CD1c-positive myeloid dendritic cell (primary cell): ENCODE data around the gene SMCHD1.
A peak's percentile ranks its signal among the peaks of the same experiment; 100 is the strongest.
"Not testable (repeated sequence)": the region's sequence is repeated elsewhere in the genome, so short reads cannot be mapped to it uniquely, and the experiment has no call there.

ENCODE experiments used
- DNase-seq: peaks from one replicate; pipeline ENCODE4 v3.0.0-alpha.2; 2016; ENCODE audit errors: extremely low spot score

Gene SMCHD1

DNA sequence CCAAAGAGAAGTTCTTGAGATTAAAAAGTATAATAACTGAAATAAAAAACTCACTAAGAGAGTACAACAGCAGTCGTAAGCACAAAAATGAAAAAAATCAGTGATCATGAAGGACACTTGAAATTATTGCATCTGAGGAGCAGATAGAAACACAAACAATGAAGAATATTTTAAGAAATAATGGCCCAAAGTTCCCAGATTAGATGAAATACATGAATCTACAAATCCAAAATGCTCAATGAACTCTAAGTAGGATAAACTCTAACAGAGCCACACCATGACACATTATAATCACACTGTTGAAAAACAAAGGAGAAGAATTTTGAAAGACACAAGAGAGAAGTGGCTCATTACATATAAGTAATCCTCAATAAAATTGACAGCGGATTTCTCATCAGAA, 159.4 kb downstream of the SMCHD1 start:
- DNase-seq: no peak

DNA sequence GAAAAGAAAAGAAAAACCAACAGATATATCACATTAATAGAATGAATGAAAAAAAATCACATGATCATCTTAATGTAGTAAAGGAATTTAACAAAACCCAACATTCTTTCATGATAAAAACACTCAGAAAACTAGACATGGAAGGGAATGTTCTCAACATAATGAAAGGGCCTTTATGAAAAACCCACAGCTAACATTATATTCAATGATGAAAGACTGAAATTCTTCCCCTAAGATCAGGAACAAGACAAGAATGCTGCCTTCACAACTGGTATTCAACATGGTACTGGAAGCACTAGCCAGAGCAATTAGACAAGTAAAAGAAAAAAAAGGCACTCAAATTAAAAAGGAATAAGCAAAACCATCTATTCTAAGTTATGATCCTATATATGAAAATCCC, 162.8 kb downstream of the SMCHD1 start:
- no peak for DNase-seq

DNA sequence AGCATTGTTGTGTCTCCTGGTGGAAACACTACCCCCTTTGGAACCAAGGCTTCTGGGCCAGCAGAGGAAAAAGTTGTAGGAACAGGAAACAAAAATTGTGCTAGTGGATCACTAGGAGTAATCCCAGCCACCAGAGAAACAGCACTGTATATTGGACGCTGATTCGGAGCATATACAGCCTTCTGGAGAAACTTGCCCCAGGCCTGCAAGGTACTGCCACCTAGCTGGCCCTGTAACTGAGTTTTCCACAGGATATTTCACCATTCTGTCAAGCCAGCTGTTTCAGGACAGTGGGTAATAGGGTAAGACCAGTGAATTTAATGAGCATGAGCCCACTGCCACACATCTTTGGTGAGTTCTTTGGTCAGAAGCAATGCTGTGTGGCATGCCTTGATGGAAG, 166.2 kb downstream of the SMCHD1 start:
- DNase-seq: no peak

DNA sequence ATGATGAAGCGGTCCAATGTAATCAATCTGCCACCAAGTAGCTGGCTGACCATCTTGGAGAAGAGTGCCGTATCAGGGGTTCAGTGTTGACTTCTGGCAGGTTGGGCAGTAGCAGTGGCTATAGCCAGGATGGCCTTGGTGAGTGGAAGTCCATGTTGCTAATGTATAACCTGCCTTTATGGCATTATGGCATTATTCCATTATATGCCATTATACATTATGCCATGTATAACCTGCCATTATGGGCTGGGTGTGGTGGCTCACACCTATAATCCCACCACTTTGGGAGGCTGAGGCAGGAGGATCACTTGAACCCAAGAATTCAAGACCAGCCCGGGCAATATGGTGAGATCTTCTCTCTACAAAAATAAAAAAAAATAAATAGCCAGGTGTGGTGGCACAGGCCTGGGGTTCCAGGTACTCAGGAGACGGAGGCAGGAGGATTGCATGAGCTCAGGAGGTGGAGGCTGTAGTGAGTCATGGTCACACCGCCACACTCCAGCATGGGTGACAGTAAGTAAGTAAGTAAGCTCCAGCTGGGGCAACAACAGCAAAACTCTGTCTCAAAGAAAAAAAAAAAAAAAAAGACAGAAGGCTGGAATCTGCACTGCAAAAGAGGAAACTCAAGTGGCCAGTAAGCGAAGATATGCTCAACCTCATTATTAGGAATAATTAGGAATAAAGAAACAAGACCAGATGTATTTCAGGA, 166.8 kb downstream of the SMCHD1 start:
- no peak for DNase-seq

DNA sequence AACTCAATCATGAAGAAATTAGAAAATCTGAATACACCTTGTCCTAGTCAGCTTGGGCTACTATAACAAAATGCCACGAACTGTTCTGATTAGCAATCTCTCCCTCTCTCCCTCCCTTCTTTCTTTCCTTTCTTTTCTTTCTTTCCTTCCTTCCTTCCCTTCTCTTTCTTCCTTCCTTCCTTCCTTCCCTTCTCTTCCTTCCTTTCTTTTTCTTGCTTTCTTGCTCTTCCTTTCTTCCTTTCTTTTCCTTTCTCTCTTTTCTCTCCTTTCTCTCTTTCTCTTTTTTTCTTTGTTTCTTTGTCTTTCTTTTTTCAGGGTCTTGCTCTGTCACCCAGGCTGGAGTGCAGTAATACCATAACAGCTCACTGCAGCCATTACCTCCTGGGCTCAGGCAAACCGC, 167.7 kb downstream of the SMCHD1 start:
- DNase-seq: no peak

DNA sequence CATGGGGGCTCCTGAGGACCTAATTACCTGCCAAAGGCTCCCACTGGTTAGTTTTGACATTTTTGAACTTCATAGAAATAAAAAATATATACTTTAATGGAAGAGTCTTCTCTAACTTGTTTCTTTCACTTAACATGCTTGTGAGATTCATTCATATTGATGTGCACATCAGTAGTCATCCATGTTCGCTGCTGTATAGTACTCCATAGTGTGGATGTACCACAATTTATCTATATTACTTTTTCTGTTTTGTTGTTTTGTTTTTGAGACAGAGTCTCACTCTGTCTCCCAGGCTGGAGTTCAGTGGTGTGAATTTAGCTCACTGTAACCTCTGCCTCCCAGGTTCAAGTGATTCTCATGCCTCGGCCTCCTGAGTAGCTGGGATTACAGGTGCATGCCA, 168.4 kb downstream of the SMCHD1 start:
- DNase-seq: no peak

DNA sequence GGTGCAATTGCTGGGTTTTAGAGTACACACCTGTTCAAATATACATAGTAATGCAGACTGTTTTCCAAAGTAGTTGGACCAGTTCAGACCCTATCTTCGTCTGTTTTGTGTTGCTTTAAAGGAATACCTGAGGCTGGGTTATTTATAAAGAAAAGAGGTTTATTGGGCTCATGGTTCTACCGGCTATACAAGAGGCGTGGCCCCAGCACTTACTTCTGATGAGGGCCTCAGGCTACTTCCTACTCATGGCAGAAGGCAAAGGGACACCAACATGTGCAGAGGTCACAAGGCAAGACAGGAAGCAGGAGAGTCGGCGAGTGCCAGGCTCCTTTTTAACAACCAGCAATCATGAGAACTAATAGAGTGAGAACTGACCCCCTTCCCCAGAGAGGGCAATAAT, 169.3 kb downstream of the SMCHD1 start:
- DNase-seq: no peak

DNA sequence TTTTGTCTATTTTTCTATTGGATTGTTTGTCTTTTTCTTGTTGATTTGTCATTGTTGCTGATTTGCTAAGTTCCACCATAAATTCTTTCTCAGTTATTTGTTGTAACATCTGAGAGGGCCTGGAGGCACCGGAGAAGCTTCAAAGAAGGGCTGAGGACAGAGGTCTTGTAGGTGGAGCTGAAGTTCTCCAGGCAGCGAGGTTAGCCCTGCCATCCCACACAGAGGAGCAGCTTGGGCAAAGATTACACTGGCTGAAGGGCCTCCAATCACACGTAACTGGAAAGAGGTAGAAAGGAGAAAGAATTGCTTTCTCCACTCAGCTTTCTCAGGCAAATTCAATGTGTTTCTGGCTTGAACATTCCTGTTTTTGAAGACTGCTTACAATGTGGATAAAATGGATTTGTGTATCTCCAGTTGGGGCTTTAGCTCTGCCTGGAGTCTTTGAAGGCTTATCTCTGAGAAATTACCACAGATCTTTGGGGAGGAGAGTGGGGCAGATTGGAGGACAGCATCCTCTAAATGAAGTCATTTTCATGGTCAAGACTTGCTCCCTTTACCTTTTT, 170.2 kb downstream of the SMCHD1 start:
- DNase-seq: no peak

DNA sequence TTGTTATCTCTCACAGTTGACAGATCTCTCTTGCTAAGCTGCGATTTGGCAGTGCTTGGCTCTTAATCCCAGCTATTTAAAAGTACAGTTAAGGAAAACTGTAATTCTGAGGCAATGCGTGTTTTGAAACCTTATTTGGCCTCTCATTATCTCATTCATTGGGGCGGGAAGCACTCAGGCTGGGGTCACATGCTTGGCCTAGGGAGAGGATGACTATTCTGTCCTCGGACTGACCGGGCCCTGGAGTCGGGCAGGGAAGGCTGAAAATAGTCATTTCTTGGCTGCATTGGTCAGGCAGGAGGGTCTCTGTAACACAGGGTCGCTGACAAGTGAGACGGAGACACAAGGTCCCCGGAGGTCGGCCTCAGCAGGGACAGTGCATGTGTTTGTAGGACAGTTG, 171.1 kb downstream of the SMCHD1 start:
- no peak for DNase-seq

DNA sequence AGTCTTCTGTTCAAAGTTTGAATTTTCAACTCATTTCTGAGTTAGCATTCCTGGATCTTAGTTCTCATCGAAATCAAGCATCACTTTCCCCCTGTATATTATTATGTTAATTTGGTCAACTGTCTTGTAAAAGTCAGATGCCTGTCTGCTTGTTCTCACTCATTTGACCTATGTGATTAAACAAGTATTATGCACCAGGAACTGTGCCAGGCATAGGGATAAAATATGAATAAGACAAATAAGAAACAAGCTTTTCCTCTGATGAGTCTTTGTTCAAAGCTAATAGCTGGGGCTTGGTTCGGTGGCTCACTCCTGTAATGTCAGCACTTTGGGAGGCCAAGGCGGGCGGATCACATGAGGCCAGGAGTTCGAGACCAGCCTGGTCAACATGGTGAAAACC, 171.5 kb downstream of the SMCHD1 start:
- DNase-seq: no peak

DNA sequence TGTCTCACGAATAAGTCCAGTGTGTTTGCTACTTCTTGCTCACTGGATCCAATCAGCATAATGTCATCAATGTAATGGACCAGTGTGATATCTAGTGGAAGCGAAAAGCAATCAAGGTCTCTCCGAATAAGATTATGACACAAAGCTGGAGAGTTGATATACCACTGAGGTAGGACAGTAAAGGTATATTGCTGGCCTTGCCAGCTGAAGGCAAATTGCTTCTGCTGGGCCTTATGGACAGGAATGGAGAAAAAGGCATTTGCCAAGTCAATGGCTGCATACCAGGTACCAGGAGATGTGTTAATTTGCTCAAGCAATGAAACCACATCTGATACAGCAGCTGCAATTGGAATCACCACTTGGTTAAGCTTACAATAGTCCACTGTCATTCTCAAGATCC, 180.6 kb downstream of the SMCHD1 start:
- DNase-seq: not testable (repeated sequence)

DNA sequence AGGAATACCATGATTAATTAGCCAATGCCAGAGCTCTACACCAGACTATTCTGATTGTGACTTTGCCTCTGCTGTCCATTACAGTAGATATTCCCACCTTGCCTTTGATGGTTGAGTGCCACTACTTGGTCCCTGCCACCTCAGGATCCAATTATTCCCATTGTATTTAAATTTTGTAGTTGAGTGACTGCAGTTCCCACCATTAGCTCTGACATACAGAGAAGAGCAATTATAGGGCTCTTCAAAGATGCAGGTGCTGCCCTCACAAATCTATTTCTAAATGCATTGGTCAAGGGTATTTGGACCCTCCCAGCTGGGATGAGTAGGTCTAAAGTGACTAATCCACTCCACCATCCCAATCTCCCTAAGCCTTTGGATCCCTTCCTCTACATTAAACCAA, 181.8 kb downstream of the SMCHD1 start:
- DNase-seq: not testable (repeated sequence)

DNA sequence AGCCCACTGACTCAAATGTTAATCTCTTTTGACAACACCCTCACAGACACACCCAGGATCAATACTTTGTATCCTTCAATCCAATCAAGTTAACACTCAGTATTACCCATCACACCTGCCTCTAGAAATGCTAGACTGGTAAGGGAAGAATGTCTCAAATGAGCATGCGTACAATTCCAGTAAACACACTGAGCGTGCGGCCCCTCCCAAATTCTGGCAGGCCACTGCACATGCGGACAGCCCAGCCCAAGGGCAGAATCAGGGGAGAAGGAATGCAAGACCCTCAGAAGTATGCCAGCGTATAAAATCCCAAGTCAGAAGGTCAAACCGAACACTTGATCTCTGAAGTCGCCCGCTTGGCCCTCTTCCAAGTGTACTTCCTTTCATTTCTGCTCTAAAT, 183.7 kb downstream of the SMCHD1 start:
- DNase-seq: no peak

DNA sequence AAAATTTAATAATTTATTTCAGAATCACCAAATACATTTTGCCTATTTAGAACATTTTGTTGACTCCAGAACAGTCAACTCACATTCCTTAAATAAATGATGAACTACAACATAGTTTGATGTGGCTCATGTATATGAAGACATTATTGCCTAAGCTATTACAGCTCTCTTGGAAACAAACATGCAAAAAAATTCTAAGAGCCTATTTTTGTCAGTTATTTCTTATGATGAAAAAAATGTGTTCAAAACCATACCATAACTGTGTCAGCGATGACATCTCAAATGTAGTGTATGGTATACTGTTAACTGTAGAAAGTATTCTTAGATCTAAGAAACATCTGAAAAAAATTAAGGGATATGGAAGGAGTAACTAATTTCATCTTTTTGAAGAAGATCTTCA, 185.0 kb downstream of the SMCHD1 start:
- no peak for DNase-seq

DNA sequence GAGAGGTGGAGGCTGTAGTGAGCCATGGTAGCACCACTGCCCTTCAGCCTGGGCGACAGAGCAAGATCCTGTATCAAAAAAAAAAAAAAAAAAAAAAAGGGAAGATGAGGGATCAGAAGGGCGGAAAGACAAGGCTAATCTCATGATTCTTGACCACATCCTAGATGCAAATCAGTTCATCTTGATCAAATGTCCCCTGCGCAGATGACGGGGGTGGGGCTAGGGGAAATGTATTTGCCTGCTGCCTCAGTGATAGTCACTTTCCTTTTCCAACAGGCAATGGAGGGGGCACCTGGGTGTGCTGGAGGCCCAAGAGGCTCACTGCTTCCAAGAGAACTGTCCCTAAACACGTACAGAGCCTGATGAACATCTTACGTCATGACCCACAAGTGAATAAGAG, 187.6 kb downstream of the SMCHD1 start:
- DNase-seq: peak; percentile 59

DNA sequence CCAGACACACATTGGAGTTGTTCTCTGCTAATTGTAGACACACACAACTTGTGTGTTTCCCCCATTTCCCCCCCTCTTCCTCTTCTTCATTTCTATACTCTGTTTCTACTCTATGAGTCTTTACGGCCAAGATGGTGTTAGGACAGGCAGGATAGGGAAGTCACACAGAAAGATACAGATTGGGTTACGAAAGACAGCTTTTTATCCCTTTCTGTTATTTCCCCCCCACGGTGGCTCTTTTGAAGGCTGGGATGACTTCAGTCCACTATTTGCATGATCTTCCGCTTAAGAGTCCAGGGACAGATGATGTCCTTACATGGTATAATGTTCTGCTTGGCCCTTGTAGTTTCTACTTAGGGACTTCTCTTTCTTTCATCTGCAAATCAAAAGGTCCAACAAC, 189.6 kb downstream of the SMCHD1 start:
- peak; percentile 92 for DNase-seq

DNA sequence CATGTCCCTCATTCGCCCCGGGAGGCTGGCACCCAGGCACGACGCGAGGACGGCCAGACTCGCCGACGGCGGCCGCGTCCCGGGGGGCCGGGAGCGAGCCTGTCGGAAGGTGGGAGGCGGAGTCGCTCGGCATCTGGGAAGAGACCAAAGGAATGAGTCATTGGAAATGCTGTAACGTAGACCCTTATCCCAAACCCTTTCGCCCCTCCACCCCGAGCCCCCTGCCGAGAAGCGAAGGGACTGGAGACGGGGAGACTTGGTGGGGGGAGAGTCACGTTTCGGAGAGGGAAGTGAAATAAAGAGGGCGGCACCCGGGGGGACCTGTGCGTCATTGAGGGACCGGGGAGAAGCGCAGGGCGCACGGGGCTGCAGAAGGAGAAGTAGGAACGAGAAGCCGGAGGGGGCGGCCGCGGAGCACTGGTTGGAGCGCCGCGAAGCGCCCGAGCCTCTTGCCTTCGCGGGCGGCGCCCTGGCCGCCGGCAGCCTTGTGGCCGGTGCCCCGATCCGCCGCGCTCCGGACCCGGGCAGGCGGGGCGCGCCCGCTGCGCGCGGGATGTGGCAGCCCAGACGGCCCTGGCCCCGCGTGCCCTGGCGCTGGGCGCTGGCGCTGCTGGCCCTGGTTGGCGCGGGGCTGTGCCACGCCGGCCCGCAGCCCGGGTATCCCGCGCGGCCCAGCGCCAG, 191.2 kb downstream of the SMCHD1 start, which contains the start of gene EMILIN2:
Gene EMILIN2 (plus strand): TSS at position 371 of the 681 bp plus-strand sequence. CDS start 183 bp downstream, at position 554.
- DNase-seq: peak; percentile 95

DNA sequence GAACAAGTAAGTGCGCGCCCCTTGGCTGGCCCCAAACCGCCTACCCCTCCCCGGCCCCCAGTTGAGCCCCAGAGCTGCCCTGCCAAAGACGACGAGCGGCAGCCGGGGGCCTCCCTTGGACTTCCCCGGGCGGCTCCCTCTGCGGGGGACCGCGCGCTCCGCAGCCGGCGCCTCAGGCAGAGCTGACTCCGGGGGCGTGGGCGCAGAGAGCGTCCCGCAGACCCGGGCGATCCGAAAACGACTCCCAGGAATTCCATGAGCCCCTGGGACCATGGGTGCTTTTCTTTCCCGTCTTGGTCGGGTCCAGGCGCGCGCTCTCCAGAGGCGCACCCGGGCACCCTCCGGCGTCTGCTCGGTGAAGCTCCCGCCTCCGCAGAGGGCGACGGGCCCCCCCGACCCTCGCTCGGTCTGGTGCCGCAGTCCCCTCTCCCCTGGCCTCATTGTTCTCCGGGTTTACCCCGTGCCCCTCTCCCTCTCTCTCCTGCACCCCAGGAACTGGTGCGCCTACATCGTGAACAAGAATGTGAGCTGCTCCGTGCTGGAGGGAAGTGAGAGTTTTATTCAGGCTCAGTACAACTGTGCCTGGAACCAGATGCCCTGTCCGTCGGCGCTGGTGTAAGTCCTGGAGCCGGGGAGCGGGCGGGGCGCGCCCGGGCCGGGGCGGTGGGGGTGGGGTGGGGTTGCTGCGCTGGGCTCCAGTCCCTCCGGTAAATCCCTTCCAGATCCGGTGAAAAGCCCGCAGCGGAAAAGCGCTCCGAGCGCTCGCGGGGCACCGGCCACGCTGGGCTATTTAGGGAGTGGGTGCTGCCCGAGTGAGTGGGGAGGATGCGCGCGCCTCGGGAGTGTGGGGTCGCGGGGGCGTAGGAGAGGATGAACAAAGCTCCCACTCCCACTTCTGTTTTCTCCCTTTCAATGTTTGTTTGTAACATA, 192.1 kb downstream of the SMCHD1 start:
- peak; percentile 67 for DNase-seq

DNA sequence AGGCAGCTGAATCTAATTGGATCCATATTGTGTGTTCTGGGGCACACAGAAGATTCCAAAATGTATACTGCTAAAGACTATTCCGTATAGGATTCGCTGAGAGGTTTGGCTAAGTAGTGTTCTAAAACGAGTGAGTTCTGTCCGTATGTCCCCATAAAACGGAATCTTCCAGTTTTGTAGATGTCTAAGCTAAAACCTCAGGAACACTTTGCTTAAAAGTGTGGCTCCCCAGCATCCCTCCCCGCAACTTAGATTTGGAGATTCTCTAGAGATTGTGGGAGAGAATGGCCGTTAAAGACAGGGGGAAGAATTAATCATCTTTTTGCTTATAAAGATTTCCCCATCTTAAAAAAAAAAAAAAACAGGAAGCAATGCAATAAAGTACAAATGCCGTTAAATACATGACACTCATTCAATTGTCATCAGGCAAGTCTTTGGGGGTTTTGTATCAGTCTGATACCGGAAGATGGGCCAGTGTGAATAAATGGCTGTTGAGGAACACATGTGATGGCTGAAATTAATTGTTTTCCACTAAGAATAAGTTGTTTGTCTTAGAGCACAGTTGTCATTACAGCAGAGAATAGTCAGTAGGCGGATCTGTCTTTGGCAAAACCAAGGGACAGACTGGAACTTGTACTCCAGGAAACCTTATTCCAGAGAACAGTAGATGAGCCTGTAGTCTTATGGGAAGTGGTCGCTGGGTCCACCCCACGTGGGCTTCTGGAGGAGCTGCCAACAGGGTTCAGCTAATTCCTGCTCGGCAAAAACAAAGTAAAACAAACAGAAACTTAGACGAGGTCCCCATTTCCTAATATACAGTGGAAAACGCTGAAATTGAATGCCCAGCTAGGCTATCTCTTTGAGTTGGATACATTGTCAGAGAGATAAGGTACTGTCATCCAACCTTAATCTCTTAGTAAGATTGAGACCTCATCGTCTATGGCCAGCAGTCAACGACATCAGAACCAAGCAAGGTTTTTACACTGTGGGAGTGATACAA, 193.0 kb downstream of the SMCHD1 start:
- peak; percentile 65 for DNase-seq

DNA sequence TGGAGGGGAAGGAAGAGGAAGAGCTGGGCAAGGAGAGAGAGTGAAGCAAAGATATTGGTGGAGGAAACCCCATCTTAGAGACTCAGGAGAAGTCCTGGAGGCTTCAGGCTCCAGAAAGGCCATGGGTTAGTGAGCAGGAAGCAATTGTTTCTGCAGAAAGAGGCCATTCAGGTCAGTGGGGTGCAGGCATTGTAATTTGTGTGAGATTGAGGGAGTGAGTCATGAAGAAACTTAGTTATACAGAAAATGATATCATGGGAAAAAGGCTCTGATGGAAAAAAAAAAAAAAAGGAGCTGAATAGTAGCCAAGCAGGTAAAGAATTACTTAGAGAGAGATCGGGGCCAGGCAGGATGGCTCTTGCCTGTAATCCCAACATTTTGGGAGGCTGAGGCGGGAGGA, 195.3 kb downstream of the SMCHD1 start:
- no peak for DNase-seq

DNA sequence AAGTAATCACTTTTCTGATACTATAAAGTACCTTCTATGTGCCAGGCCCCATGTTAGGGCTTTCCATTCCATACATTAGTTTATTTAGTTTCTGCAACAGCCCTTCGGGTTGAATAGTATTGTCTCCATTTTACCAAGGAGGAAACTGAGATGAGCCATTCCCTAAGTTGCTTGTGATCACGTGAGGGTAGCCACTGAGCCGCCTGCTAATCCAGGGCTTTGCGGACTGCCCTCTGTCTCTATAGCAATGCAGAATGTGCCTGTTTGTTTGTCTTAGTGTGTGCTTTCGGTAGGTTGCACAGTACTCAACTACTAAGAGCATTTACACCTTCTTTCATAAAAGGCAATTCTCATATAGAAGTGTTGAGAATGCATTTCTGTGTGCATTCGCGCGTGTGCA, 196.2 kb downstream of the SMCHD1 start:
- DNase-seq: no peak
